BLaER1 treated with 17β-estradiol and CSF1 and Interleukin-3, amounts not matched to agents 10 nM and 100 nM (cell line): ENCODE data around the gene AGAP1.

ENCODE experiments used
- H3K27ac ChIP-seq, 11 experiments: shearing (Covaris generic); formaldehyde crosslinking; 2 replicates each; pipeline ENCODE4 v1.8.1; 2022
- H3K27me3 ChIP-seq, 11 experiments: shearing (Covaris generic); formaldehyde crosslinking; 2 replicates each; pipeline ENCODE4 v1.8.1; 2022
- H3K36me3 ChIP-seq, 11 experiments: shearing (Covaris generic); formaldehyde crosslinking; 2 replicates each; pipeline ENCODE4 v1.8.1; 2022
- H3K4me1 ChIP-seq, 10 experiments: shearing (Covaris generic); formaldehyde crosslinking; 2 replicates each; pipeline ENCODE4 v1.8.1; 2022
- H3K4me2 ChIP-seq, 11 experiments: shearing (Covaris generic); formaldehyde crosslinking; 2 replicates each; pipeline ENCODE4 v1.8.1; 2022
- H3K4me3 ChIP-seq, 10 experiments: shearing (Covaris generic); formaldehyde crosslinking; 2 replicates each; pipeline ENCODE4 v1.8.1; 2022
- H3K9ac ChIP-seq, 11 experiments: shearing (Covaris generic); formaldehyde crosslinking; 2 replicates each; pipeline ENCODE4 v1.8.1; 2022
- H3K9me3 ChIP-seq, 11 experiments: shearing (Covaris generic); formaldehyde crosslinking; replicated peaks in 1 of 11; 2 replicates each; pipeline ENCODE4 v1.8.1; 2022
- H4K20me1 ChIP-seq, 11 experiments: shearing (Covaris generic); formaldehyde crosslinking; 2 replicates each; pipeline ENCODE4 v1.8.1; 2022
- Cebpa-rat ChIP-seq, 11 experiments: shearing (Covaris generic); IDR thresholded peaks; 2 replicates each; pipeline ENCODE4 v1.8.1; 2022

The AGAP1 gene

DNA sequence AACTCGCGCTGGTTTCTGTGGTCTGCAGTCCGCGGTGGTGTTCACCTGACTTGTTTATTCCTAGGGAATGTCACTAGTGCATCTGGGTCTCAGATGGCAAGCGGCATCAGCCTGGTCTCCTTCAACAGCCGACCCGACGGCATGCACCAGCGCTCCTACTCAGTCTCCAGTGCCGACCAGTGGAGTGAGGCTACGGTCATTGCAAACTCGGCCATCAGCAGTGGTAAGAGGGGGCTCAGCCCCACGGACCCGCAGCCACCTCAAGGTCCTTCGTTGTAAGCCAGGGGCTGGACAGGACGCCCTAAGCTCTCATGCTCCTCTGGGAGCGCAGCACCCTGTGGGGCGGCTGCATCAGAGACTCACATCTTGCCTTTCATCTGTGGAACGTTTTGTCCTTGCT lies 436.9 kb downstream of the AGAP1 start:
- H3K4me2 ChIP-seq = no peak overlapping the region
- peaks cover 0 to 4% (median 0%) of the 10 kb centered on the region in 11 experiments; a peak in 1 of 22 replicates for H4K20me1 ChIP-seq
- no peak for TF ChIP-seq Cebpa-rat (IDR thresholded peaks at IDR 0.05)
- no peak overlapping the region for H3K9ac ChIP-seq
- peaks cover 18 to 91% (median 73%) of the 10 kb centered on the region in 11 experiments for H3K36me3 ChIP-seq
- H3K27ac ChIP-seq = no peak overlapping the region
- peaks cover 0 to 2% (median 0%) of the 10 kb centered on the region in 10 experiments; a peak in 2 of 20 replicates for H3K4me1 ChIP-seq
- no peaks in the 10 kb centered on the region for H3K27me3 ChIP-seq
- no peak overlapping the region for H3K4me3 ChIP-seq
- H3K9me3 ChIP-seq = peaks cover 0 to 17% (median 12%) of the 10 kb centered on the region in 11 experiments; a peak in 20 of 22 replicates

DNA sequence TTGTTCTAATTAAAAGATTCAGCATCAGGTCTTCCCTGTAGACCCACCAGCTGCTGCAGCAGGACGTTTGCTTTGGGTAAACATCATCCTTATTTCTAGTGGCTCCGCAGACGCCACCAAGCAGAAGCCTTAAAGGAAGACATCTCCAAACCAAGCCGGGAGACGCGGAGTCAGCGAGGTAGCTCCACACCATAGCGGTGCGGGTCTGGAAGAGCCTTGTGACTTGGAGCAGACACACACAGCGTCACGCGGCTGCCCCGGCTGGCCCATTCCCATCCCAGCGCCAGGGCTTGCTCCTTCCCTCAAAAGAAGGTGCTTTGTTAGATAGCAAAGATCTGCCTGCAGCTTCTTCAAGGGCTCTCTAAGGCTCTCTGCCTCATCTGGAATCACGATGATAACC lies 437.8 kb downstream of the AGAP1 start:
- Histone ChIP-seq H4K20me1 (peaks cover 0 to 4% (median 0%) of the 10 kb centered on the region in 11 experiments; a peak in 1 of 22 replicates), H3K4me1 (peaks cover 1 to 12% (median 6%) of the 10 kb centered on the region in 10 experiments; a peak in 19 of 20 replicates), H3K9me3 (peaks cover 4 to 25% (median 20%) of the 10 kb centered on the region in 11 experiments; a peak in 20 of 22 replicates), H3K4me2 (no peak overlapping the region), H3K27ac (no peak overlapping the region), H3K4me3 (no peak overlapping the region), H3K36me3 (peaks cover 24 to 93% (median 75%) of the 10 kb centered on the region in 11 experiments), H3K9ac (no peak overlapping the region), H3K27me3 (no peaks in the 10 kb centered on the region)
- no peak for TF ChIP-seq Cebpa-rat (IDR thresholded peaks at IDR 0.05)

DNA sequence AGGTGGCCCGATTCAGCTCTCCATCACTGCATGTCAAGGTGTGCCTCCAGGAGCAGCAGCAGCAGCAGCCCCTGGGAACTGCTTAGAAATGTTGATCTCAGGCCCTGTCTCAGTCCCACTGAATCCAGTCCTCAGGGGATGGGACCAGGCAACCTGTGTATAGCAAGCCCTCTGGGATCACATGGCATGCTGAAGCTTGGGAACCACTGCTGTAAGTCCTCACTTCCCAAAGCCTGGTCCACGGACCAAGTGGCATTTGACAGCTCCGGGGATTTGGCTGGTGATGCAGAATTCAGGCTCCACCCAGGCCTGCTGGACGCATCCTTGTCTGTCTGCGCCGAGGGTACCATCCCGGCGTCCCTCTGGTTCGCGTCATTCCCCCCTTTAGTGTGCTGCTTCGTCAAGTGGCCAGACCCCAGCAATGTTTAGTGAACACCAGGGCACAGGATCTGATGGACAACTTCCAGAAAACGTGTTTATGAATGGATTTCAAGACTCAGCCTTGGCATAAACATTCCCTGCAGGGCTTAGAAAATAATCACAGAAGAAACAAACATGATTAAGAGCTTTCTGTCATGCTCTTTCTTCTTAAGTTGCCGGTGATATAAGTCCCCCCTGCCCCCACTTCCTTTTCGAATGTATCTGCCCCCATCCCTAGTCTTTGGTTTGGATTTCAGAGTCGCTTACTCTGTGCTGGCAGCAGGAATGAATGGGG lies 440.4 kb downstream of the AGAP1 start:
- Histone ChIP-seq H3K4me1 (peaks cover 16 to 28% (median 23%) of the 10 kb centered on the region in 10 experiments), H3K9ac (peak overlapping the region in 1 of 11 experiments; percentile 29; a peak in 1 of 22 replicates), H3K36me3 (peaks cover 24 to 74% (median 63%) of the 10 kb centered on the region in 11 experiments), H4K20me1 (0 out of 22 replicates have a peak, but pooled peaks cover 0 to 4% (median 0%) of the 10 kb centered on the region in 11 experiments), H3K27me3 (no peaks in the 10 kb centered on the region), H3K4me2 (no peak overlapping the region), H3K27ac (no peak overlapping the region), H3K4me3 (no peak overlapping the region), H3K9me3 (peaks cover 4 to 25% (median 20%) of the 10 kb centered on the region in 11 experiments; a peak in 20 of 22 replicates)
- no peak for TF ChIP-seq Cebpa-rat (IDR thresholded peaks at IDR 0.05)

DNA sequence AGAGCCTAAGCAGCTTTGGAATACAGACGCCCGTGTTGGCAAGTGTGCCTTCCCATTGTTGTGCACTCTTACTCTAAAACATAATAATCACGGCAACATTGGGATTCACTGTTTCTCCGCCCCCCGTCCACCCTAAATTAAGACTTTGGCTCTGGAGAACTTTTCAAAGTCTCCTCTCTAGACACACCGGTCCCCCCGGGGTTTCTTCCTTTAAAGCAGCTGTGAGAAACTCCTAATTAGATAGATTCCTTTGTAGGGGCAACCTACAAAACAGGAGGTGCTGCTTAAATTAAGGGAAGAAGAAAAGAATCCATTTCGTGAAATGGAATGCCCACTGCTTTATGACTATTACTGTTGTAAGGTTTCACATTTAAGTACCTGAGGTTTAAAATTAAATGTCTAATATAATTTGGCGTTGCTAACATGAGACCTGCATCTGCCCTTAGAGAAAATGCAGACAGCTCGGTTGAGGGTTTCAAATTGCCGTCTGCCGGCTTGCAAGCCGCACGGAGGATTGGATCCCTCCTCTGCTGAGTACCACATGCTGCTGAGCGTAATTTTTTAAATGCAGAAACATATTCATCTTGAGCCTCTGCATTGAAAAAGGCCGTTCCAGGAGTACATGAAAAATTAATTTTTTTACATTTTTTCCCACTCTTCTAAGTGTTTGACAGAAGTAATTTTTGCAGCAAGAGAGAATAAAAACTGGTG lies 441.1 kb downstream of the AGAP1 start:
- Histone ChIP-seq H3K4me3 (no peak overlapping the region), H3K27ac (no peak overlapping the region), H3K4me2 (no peak overlapping the region), H3K9ac (no peak overlapping the region), H3K36me3 (peaks cover 24 to 77% (median 61%) of the 10 kb centered on the region in 11 experiments), H3K4me1 (peaks cover 18 to 34% (median 24%) of the 10 kb centered on the region in 10 experiments), H3K27me3 (no peaks in the 10 kb centered on the region), H3K9me3 (peaks cover 4 to 25% (median 20%) of the 10 kb centered on the region in 11 experiments; a peak in 20 of 22 replicates), H4K20me1 (peaks cover 0 to 4% (median 0%) of the 10 kb centered on the region in 11 experiments; a peak in 1 of 22 replicates)
- no peak for TF ChIP-seq Cebpa-rat (IDR thresholded peaks at IDR 0.05)

DNA sequence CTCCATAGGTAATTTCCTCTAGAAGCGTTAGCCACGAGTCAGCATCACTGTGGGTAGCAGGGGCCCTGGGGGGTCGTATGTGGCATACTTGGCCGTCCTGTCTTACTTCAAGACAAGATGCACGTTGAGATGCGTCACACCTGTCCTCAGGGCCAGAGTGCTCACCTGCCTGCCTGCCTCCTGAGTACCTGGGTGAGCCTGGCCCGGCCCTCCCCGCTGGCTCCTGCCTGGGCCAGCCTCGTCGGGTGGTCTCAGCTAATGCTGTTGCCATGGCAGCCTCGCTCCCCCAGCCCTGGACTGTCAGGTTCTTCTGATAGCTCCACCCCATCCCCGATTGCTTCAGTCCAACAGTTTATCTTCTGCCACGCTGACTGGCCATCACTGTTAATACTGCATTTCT lies 441.9 kb downstream of the AGAP1 start:
- peaks cover 23 to 75% (median 55%) of the 10 kb centered on the region in 11 experiments for H3K36me3 ChIP-seq
- no peak overlapping the region for H3K9ac ChIP-seq
- peak overlapping the region in 2 of 11 experiments; percentile 69 to 72; a peak in 3 of 22 replicates for H3K4me2 ChIP-seq
- H3K4me3 ChIP-seq = peak overlapping the region in 4 of 10 experiments; percentile 1 to 19 (median 10); a peak in 3 of 20 replicates
- H3K4me1 ChIP-seq = peaks cover 18 to 41% (median 28%) of the 10 kb centered on the region in 10 experiments
- H4K20me1 ChIP-seq = peaks cover 0 to 1% (median 0%) of the 10 kb centered on the region in 11 experiments; a peak in 1 of 22 replicates
- peaks cover 4 to 25% (median 20%) of the 10 kb centered on the region in 11 experiments; a peak in 20 of 22 replicates for H3K9me3 ChIP-seq
- no peak overlapping the region for H3K27ac ChIP-seq
- H3K27me3 ChIP-seq = no peaks in the 10 kb centered on the region
- no peak for TF ChIP-seq Cebpa-rat (IDR thresholded peaks at IDR 0.05)

DNA sequence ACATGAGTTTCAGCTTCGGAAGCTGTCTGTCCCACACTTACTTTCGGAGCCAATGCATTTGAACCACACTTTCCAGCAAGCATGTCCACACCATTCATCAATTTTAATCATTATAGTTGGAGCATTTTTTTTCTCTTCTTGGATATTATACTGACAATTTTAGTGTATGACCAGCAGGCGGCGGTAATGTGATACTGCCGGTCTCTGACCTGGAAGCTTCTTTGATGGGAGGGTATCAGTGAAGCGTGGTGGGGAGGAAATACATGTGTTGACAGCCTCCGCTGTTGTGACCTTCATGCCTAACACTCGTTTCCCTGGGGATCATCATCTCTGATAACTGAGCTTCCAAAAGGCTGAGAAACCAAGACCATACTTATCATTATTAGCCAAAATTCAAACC lies 442.6 kb downstream of the AGAP1 start:
- H3K9me3 ChIP-seq = peaks cover 4 to 29% (median 20%) of the 10 kb centered on the region in 11 experiments; a peak in 20 of 22 replicates
- H3K36me3 ChIP-seq = peaks cover 18 to 75% (median 50%) of the 10 kb centered on the region in 11 experiments
- H4K20me1 ChIP-seq = no peaks in the 10 kb centered on the region; a peak in 1 of 22 replicates
- no peak overlapping the region for H3K27ac ChIP-seq
- H3K4me1 ChIP-seq = peaks cover 18 to 44% (median 29%) of the 10 kb centered on the region in 10 experiments
- peak overlapping the region in 9 of 11 experiments; percentile 57 to 82 (median 72); a peak in 17 of 22 replicates for H3K4me2 ChIP-seq
- peak overlapping the region in 1 of 10 experiments; percentile 19; a peak in 1 of 20 replicates for H3K4me3 ChIP-seq
- no peak overlapping the region for H3K9ac ChIP-seq
- no peaks in the 10 kb centered on the region for H3K27me3 ChIP-seq
- peak in 1 of 11 experiments; percentile 11; a peak in 1 of 22 replicates for TF ChIP-seq Cebpa-rat (IDR thresholded peaks at IDR 0.05)

DNA sequence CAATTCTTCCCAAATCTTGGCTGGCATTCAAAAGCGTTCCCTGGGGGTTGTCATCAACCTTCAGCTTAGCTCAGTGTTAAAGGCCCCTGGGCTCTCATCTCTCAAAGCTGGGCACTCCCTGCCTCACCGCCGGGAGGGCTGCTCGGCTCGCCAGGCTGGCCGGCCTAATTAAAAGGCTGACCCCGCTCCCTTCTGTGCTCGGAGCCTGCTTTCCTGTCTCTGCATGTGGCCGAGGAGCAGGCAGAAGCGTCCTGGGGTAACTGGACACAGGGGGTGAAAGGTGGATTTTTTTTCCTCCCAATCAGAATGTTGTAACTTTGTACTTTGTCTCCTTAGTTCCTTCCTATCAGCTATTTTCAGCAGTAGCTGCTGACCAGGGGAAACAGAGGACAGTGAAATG lies 443.2 kb downstream of the AGAP1 start:
- H3K27ac ChIP-seq = peak overlapping the region in 5 of 11 experiments; percentile 19 to 61 (median 48); a peak in 9 of 22 replicates
- H3K4me2 ChIP-seq = peak overlapping the region; percentile 57 to 82 (median 72)
- H4K20me1 ChIP-seq = no peaks in the 10 kb centered on the region; a peak in 1 of 22 replicates
- H3K36me3 ChIP-seq = peaks cover 12 to 75% (median 50%) of the 10 kb centered on the region in 11 experiments
- peak overlapping the region in 5 of 11 experiments; percentile 16 to 32 (median 25); a peak in 8 of 22 replicates for H3K9ac ChIP-seq
- TF ChIP-seq Cebpa-rat (IDR thresholded peaks at IDR 0.05) = no peak
- H3K27me3 ChIP-seq = no peaks in the 10 kb centered on the region
- peaks cover 18 to 44% (median 29%) of the 10 kb centered on the region in 10 experiments for H3K4me1 ChIP-seq
- H3K4me3 ChIP-seq = no peak overlapping the region; a peak in 1 of 20 replicates
- H3K9me3 ChIP-seq = peaks cover 4 to 35% (median 22%) of the 10 kb centered on the region in 11 experiments; a peak in 20 of 22 replicates

DNA sequence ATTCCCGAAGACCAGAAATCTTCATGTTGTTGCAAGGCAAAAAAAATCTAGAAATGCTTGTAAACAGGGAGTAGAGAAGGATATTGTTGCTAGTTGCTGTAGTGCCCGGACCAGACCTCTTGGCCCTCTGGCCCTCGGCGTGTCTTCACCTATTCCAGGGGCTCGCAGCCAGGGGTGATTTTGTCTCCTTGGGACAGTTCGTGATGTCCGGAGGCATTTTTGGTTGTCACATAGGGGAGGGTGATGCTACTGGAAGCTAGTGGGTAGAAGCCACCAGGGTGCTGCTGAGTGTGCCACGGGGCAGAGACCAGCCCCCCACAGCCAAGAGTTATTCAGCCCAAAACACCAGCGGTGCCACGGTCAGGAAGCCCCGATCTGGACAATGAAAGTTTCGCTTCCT lies 443.7 kb downstream of the AGAP1 start:
- Histone ChIP-seq H3K4me1 (peaks cover 22 to 44% (median 29%) of the 10 kb centered on the region in 10 experiments), H4K20me1 (no peaks in the 10 kb centered on the region; a peak in 1 of 22 replicates), H3K27ac (peak overlapping the region in 4 of 11 experiments; percentile 46 to 61 (median 54); a peak in 6 of 22 replicates), H3K4me3 (no peak overlapping the region), H3K36me3 (peaks cover 9 to 74% (median 48%) of the 10 kb centered on the region in 11 experiments; a peak in 20 of 22 replicates), H3K9me3 (peaks cover 4 to 37% (median 23%) of the 10 kb centered on the region in 11 experiments; a peak in 20 of 22 replicates), H3K9ac (peak overlapping the region in 5 of 11 experiments; percentile 16 to 32 (median 25); a peak in 6 of 22 replicates), H3K4me2 (peak overlapping the region; percentile 57 to 82 (median 72)), H3K27me3 (no peaks in the 10 kb centered on the region)
- TF ChIP-seq Cebpa-rat (IDR thresholded peaks at IDR 0.05) = no peak
